HepG2 (cell line): Measurements from ENCODE around the gene FAF2. TPM values are rescaled to one million over a fixed set of nuclear protein-coding genes. Genes with fewer than 3 reads are reported as not detected.
A peak's percentile ranks its signal among the peaks of the same experiment; 100 is the strongest.

ENCODE experiments used
- ARNT2 ChIP-seq: sonication (generic); formaldehyde crosslinking; IDR thresholded peaks from 2 replicates; pipeline ENCODE4 v1.8.0; 2022; ENCODE audit warnings: mild to moderate bottlenecking, low read depth, missing genetic modification reagents, moderate library complexity
- BRCA1 ChIP-seq: sonication (generic); formaldehyde crosslinking; IDR thresholded peaks from 2 replicates; pipeline ENCODE4 v1.4.0; 2020; ENCODE audit warnings: missing genetic modification reagents
- DMAP1 ChIP-seq: IDR thresholded peaks from 2 replicates; pipeline ENCODE4 v1.6.1; 2016
- NFYB ChIP-seq: sonication (generic); formaldehyde crosslinking; IDR thresholded peaks from 2 replicates; pipeline ENCODE4 v1.4.0; 2020; ENCODE audit warnings: missing genetic modification reagents
- NR1H2 ChIP-seq: sonication (generic); formaldehyde crosslinking; IDR thresholded peaks from 2 replicates; pipeline ENCODE4 v1.8.1; 2022; ENCODE audit warnings: low read depth, missing genetic modification reagents, borderline replicate concordance
- PHF20 ChIP-seq: sonication (generic); formaldehyde crosslinking; IDR thresholded peaks from 2 replicates; pipeline ENCODE4 v1.5.0; 2020; ENCODE audit warnings: mild to moderate bottlenecking, missing genetic modification reagents
- RAD51 ChIP-seq: fragments of 450-650 bp; IDR thresholded peaks from 2 replicates; pipeline ENCODE4 v1.6.1; 2016; ENCODE audit warnings: borderline replicate concordance
- SMAD1 ChIP-seq: sonication (generic); formaldehyde crosslinking; IDR thresholded peaks from 2 replicates; pipeline ENCODE4 v1.4.0; 2020; ENCODE audit warnings: missing genetic modification reagents, low read depth, mild to moderate bottlenecking, borderline replicate concordance
- SOX6 ChIP-seq, 2 experiments: fragments of 450-650 bp in 1 of 2; sonication (generic) in 1 of 2; formaldehyde crosslinking in 1 of 2; IDR thresholded peaks; 2 replicates each; pipeline versions ENCODE4 v1.4.0 to v1.6.1; 2017 to 2020; ENCODE audit warnings: antibody characterized with exemption in 1 of 2, mild to moderate bottlenecking in 1 of 2, missing genetic modification reagents in 1 of 2
- XRCC5 ChIP-seq: fragments of 200-400 bp; formaldehyde crosslinking; optimal IDR thresholded peaks from 2 replicates; pipeline ENCODE3; 2017; ENCODE audit warnings: mild to moderate bottlenecking, low read length
- ZFAT ChIP-seq: sonication (generic); formaldehyde crosslinking; conservative IDR thresholded peaks from 2 replicates; pipeline ENCODE4 v1.8.1; 2023; ENCODE audit warnings: missing genetic modification reagents, inconsistent platforms
- ZFP82 ChIP-seq: sonication (generic); formaldehyde crosslinking; IDR thresholded peaks from 2 replicates; pipeline ENCODE4 v1.5.1; 2020; ENCODE audit warnings: mild to moderate bottlenecking, missing genetic modification reagents, borderline replicate concordance
- ZNF124 ChIP-seq: sonication (generic); formaldehyde crosslinking; IDR thresholded peaks from 2 replicates; pipeline ENCODE4 v1.4.0; 2020; ENCODE audit warnings: missing genetic modification reagents
- ZNF253 ChIP-seq: sonication (generic); formaldehyde crosslinking; IDR thresholded peaks from 2 replicates; pipeline ENCODE4 v1.8.0; 2022; ENCODE audit warnings: mild to moderate bottlenecking, missing genetic modification reagents, borderline replicate concordance
- ZNF430 ChIP-seq: sonication (generic); formaldehyde crosslinking; IDR thresholded peaks from 2 replicates; pipeline ENCODE4 v1.9.0; 2021; ENCODE audit warnings: mild to moderate bottlenecking, missing genetic modification reagents
- ZNF607 ChIP-seq: sonication (generic); formaldehyde crosslinking; IDR thresholded peaks from 2 replicates; pipeline ENCODE4 v1.5.1; 2020; ENCODE audit warnings: missing genetic modification reagents, mild to moderate bottlenecking, borderline replicate concordance
- ZNF883 ChIP-seq: sonication (generic); formaldehyde crosslinking; IDR thresholded peaks from 2 replicates; pipeline ENCODE4 v1.5.1; 2020; ENCODE audit warnings: mild to moderate bottlenecking, missing genetic modification reagents; ENCODE audit errors: not compliant biosample characterization
- polyA plus RNA-seq, 8 experiments: library from polyadenylated mRNA; depleted of rRNA in 3 of 8; stranded (reverse) in 7 of 8; unstranded in 1 of 8; fragments of >200 nt; fragmentation: Illumina TruSeq in 4 of 8; extraction: Trizol in 4 of 8; gene quantifications; 2 replicates each; pipeline versions ENCODE4 v1.2.1 to v1.2.3, GENCODE V29; 2011 to 2016; ENCODE audit warnings: low read depth in 4 of 8, missing spikeins in 1 of 8, mixed read lengths in 1 of 8; ENCODE audit not compliant: insufficient read depth in 1 of 8
- total RNA-seq, 5 experiments: library from RNA; depleted of rRNA; stranded (reverse); fragments of >200 nt; fragmentation: Illumina TruSeq; extraction: Trizol; gene quantifications; 2 replicates each; pipeline ENCODE4 v1.2.3, GENCODE V29; 2016; ENCODE audit warnings: low read depth in 1 of 5
- TF ChIP-seq, protein P1 (sequence below): sonication (generic); formaldehyde crosslinking; IDR thresholded peaks from 2 replicates; pipeline ENCODE4 v1.4.0; 2020; ENCODE audit warnings: missing genetic modification reagents, borderline replicate concordance
- TF ChIP-seq, protein P2 (sequence below): sonication (generic); formaldehyde crosslinking; IDR thresholded peaks from 2 replicates; pipeline ENCODE4 v1.4.0; 2020; ENCODE audit warnings: missing genetic modification reagents
- TF ChIP-seq, protein P3 (sequence below): sonication (generic); formaldehyde crosslinking; IDR thresholded peaks from 2 replicates; pipeline ENCODE4 v1.8.1; 2023; ENCODE audit warnings: mild to moderate bottlenecking, moderate library complexity, missing genetic modification reagents
- TF ChIP-seq, protein P4 (sequence below): IDR thresholded peaks from 2 replicates; pipeline ENCODE4 v1.6.1; 2012; ENCODE audit warnings: inconsistent platforms

The FAF2 gene
- total and polyA plus RNA-seq, 2 of the 13 experiments (the other 11 are each of a cell fraction or from before 2014, with no cell fraction given), result 27.8 to 34.3 TPM

DNA sequence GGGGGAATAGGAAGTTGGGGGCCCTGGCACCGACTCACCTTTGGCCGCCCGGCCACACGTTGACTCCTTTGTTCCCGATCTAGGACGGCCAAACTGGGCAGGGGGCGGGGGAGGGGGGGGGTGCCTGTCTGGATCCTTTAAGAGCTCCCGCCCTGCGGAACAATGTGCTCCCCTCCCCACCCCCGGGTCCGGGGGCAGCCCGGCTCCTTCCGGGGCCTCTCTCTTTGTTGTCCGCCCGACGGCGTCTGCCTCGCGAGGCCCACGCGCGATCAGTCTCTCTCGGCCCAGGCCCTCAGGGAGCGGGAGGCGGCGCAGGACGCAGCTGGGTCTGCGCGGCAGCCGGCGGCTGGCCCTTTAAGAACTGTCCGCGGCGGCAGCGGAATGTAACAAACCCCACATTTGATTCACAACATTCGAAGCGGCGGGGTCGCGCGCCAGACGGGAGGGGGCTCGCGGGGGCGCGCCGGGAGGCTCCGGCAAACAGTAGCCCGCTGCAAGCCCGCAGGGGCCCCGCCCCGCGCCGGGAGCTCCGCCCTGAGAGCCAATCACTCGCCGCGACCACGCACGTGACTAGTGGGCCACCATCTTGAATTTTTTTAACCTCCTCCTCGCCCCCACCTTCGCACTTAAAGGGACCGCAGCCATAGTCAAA, 88.8 kb downstream of the FAF2 start, which contains the start of gene RNF44 (continued):
- peak; percentile 24; the same call in 1 of the 2 replicates for TF ChIP-seq DMAP1 (CRISPR knock-in tag)
- TF ChIP-seq ZFAT (CRISPR knock-in tag), result no peak
- no peak for TF ChIP-seq ZNF430 (CRISPR knock-in tag)
- TF ChIP-seq XRCC5, result peak; percentile 29
- no peak for TF ChIP-seq NR1H2 (CRISPR knock-in tag)
- TF ChIP-seq ARNT2 (CRISPR knock-in tag), result no peak
- peak; percentile 0 for TF ChIP-seq ZNF883 (CRISPR knock-in tag)
- TF ChIP-seq ZNF124, result no peak
- TF ChIP-seq, protein P1, sequence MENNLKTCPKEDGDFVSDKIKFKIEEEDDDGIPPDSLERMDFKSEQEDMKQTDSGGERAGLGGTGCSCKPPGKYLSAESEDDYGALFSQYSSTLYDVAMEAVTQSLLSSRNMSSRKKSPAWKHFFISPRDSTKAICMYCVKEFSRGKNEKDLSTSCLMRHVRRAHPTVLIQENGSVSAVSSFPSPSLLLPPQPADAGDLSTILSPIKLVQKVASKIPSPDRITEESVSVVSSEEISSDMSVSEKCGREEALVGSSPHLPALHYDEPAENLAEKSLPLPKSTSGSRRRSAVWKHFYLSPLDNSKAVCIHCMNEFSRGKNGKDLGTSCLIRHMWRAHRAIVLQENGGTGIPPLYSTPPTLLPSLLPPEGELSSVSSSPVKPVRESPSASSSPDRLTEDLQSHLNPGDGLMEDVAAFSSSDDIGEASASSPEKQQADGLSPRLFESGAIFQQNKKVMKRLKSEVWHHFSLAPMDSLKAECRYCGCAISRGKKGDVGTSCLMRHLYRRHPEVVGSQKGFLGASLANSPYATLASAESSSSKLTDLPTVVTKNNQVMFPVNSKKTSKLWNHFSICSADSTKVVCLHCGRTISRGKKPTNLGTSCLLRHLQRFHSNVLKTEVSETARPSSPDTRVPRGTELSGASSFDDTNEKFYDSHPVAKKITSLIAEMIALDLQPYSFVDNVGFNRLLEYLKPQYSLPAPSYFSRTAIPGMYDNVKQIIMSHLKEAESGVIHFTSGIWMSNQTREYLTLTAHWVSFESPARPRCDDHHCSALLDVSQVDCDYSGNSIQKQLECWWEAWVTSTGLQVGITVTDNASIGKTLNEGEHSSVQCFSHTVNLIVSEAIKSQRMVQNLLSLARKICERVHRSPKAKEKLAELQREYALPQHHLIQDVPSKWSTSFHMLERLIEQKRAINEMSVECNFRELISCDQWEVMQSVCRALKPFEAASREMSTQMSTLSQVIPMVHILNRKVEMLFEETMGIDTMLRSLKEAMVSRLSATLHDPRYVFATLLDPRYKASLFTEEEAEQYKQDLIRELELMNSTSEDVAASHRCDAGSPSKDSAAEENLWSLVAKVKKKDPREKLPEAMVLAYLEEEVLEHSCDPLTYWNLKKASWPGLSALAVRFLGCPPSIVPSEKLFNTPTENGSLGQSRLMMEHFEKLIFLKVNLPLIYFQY (CRISPR knock-in tag), result 0 out of 2 replicates have a peak, but pooled peaks have one; percentile 22
- TF ChIP-seq BRCA1, result 0 out of 2 replicates have a peak, but pooled peaks have one; percentile 29
- TF ChIP-seq ZNF607 (CRISPR knock-in tag), result 0 out of 2 replicates have a peak, but pooled peaks have one; percentile 7
- peak; percentile 55; the same call in 1 of the 2 replicates for TF ChIP-seq RAD51
- 0 out of 2 replicates have a peak, but pooled peaks have one; percentile 27 for TF ChIP-seq ZFP82 (CRISPR knock-in tag)
- TF ChIP-seq, protein P2, sequence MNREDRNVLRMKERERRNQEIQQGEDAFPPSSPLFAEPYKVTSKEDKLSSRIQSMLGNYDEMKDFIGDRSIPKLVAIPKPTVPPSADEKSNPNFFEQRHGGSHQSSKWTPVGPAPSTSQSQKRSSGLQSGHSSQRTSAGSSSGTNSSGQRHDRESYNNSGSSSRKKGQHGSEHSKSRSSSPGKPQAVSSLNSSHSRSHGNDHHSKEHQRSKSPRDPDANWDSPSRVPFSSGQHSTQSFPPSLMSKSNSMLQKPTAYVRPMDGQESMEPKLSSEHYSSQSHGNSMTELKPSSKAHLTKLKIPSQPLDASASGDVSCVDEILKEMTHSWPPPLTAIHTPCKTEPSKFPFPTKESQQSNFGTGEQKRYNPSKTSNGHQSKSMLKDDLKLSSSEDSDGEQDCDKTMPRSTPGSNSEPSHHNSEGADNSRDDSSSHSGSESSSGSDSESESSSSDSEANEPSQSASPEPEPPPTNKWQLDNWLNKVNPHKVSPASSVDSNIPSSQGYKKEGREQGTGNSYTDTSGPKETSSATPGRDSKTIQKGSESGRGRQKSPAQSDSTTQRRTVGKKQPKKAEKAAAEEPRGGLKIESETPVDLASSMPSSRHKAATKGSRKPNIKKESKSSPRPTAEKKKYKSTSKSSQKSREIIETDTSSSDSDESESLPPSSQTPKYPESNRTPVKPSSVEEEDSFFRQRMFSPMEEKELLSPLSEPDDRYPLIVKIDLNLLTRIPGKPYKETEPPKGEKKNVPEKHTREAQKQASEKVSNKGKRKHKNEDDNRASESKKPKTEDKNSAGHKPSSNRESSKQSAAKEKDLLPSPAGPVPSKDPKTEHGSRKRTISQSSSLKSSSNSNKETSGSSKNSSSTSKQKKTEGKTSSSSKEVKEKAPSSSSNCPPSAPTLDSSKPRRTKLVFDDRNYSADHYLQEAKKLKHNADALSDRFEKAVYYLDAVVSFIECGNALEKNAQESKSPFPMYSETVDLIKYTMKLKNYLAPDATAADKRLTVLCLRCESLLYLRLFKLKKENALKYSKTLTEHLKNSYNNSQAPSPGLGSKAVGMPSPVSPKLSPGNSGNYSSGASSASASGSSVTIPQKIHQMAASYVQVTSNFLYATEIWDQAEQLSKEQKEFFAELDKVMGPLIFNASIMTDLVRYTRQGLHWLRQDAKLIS, result no peak
- TF ChIP-seq SMAD1 (CRISPR knock-in tag), result 0 out of 2 replicates have a peak, but pooled peaks have one; percentile 73
- 0 out of 2 replicates have a peak, but pooled peaks have one; percentile 49 for TF ChIP-seq PHF20 (CRISPR knock-in tag)
- TF ChIP-seq ZNF253 (CRISPR knock-in tag), result no peak
- TF ChIP-seq, protein P3, sequence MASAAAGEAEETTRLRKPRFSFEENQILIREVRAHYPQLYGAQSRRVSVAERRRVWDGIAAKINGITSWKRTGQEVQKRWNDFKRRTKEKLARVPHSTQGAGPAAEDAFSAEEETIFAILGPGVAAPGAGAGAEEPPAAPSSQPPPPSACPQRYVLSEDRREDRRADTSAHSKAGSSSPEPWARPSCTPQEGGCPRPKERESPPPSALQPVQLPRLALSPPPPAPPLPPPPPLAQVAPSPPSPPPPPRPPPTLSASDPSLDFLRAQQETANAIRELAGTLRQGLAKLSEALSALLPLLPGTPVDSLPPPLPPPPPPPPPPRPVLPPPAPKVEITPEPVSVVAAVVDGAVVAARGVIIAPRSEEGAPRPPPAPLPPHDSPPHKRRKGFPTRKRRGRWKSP (CRISPR knock-in tag), result 0 out of 2 replicates have a peak, but pooled peaks have one; percentile 18
- peak; percentile 65 for TF ChIP-seq NFYB (CRISPR knock-in tag)
- TF ChIP-seq SOX6 (IDR thresholded peaks at IDR 0.05), result no peak
- TF ChIP-seq SOX6 (CRISPR knock-in tag; IDR thresholded peaks at IDR 0.05), result peak; percentile 37; the same call in 1 of the 2 replicates
- TF ChIP-seq, protein P4, sequence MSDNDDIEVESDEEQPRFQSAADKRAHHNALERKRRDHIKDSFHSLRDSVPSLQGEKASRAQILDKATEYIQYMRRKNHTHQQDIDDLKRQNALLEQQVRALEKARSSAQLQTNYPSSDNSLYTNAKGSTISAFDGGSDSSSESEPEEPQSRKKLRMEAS, result peak; percentile 69
